HG02973 (cell line): ENCODE measurements around the gene AACS.

Experiments
- ATAC-seq: cut with Tn5 transposase; IDR thresholded peaks from one replicate; pipeline ENCODE4 v1.9.1; 2021; ENCODE audit warnings: moderate library complexity; ENCODE audit not compliant: unreplicated experiment

Gene AACS

DNA sequence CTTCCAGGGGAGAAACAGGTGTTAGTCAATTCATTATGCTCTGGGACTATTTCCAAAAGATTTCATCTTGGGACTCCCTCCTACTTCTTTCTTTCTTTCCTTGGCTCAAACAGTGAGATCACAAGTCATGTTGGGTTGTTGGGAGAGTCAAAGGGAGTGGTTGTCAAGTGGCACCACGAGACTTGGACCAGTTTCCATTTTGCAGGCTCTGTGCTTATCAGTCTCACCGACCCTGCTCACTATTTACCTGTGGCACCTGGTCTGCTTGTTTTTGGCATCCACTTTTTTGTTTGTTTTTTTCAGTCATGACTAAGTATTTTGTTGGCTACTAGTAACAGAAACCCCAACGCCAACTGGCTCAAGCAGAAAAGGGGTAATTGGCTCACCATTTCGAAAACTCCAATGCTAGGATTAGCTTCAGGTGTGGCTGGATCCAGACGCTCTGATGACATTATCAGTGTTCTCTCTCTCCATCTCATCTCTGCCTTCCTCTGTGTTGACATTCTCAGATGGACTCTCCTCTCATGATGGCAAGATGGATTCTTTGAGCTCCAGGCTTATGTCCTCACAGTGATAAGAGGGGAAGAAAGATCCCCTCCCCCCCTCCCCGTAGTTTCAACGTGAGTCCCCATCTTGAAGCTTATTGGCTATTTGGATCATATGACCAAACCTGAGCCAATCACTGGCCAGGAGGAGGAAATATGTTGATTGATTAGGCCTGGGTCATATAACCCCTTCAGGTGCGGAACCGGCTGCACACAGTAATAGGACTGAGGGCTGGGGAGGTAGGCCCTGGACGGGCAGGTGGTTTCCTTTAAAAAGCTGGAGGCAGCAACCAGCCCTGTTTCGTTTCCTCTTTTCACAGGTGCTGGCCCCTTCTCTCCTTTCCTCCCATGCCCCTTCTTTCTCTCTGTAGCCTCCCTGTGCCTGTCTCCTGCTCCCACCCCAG, 84.2 kb downstream of the AACS start:
- ATAC-seq: peak; percentile 98

DNA sequence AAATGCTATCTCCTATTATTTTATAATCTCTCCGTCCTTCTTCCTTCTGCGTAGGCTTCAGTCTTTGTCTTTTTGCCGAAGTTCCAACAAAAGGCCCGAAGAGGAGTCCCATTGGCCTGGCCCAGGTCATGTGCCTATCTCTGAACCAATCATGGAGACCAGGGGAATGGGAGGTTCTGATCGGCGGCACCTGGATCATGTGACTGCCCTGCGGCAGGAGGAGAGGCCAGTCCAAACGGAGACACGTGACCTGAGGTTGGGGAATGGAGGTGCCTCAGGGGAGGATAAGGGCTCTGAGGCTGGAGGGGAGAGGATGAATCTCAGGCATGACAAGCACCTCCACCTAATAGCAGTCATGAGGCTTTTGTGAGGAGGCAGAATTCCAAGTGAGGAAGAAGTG, 86.0 kb downstream of the AACS start:
- no peak for ATAC-seq

DNA sequence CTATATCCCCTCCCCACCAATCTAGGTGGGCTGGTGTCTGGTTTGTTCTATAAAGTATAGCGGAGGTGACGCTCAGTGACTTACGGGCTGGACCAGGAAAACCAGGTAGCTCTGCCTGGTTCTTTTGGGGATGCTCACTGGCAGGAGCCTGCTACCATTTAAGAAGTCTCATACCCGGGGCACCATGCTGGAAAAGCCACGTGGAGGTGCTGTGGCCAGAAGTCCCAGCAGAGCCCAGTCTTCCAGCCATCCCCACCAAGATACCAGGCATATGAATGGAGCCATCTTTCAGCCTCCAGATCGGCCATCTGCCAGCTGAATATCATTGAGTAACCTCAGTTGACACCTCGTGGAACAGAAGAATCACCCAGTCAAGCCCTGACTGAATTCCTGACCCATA, 87.2 kb downstream of the AACS start:
- ATAC-seq: no peak

DNA sequence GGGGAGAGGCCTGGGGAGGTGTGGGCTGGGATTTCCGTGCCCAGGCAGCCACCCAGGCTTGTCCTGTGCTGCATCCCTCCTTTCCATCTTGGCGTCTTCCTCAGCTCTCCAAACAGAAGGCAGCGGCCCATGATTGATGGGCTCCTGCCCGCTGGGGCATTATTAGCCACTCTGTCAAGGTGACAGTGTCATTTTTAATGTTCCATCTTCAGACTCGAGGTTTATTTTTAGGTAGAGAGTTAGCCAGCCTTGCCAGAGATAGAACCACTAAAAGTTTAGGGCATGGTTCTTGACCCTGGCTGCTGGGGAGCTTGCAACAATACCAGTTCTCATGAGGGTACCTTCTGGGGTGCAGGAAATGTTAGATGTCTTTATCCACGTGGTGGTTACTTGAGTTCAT, 90.1 kb downstream of the AACS start:
- no peak for ATAC-seq

DNA sequence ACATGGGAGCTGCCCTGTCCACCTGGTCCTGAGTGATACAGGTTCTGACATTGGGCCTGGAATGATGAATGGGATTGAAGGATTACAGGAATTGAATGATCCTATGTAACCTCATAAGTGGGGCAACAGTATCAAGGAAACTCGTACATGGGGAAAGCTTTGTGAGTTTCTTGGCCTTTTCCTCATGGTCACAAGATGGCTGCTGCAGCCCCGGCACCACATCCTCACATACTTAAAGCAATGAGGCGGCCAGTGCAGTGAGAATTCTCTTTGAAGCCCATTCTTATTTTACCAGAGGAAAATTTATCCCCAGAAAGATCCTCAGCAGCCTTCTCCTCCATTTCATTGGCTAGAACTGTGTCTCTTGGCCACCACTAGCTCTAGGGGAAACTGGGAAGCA, 91.9 kb downstream of the AACS start:
- ATAC-seq: no peak

DNA sequence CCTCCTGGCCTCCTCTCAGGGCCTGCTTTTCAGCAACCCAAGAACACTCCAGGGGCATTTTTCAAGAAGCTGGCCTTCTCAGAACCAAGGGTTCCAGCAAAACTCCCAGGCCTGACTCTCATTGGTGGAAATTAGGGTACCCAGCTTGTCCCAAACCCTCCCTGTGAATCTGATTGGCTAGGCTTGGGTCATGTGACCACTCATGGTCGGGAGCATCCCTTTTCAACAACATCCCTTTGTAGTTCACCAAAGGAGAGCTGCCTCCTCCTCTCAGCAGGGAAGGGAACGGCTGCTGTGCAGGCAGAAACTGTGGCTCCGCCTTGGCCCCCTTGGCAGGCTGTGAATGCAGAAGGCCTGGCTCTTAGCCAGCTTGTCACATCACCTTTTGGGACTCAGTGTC, 94.5 kb downstream of the AACS start:
- ATAC-seq: no peak

DNA sequence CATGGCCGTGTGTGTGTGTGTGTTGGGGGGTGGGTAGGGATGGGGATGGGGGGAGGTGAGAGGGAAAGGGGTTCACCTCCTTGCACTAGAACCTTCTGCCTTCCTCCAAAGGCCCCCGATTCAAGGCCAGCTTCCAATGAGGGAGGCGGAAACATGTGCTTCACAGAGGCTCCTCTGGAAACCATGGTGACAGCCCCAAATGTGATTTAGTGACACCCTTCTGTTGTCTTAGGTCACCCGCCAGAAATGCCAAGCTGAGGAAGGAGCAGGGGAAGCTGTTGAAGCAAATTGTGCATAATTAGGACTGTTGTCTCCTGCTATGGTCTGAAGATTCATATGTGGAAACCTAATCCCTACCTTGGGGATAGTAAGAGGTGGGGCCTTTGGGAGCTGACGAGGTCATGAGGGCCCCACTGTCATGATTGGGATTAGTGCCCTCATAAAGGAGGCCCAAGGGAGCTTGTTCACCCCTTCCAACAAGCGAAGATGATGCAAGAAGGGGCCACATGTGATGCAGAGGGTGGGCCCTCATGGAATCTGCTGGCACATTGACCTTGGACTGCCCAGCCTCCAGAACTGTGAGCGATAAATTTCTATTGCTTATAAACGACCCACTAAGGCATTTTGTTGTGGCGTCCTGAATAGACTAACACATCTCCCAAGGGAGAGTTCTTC, 95.2 kb downstream of the AACS start:
- no peak for ATAC-seq

DNA sequence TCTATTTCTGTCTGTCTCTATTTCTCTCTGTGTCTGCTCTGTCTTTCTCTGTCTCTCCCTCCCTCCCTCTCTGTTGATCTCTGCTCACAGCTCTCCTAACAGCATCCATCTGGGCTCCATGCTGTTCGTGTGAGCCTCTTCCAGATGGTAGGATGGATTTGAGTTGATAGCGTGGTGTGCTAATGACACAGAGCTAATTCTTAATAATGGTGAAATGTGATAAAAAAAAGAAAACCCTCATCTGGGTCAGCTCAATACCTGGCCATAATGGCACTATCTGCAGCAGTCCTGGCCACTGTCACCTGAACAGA, 96.4 kb downstream of the AACS start:
- no peak for ATAC-seq

DNA sequence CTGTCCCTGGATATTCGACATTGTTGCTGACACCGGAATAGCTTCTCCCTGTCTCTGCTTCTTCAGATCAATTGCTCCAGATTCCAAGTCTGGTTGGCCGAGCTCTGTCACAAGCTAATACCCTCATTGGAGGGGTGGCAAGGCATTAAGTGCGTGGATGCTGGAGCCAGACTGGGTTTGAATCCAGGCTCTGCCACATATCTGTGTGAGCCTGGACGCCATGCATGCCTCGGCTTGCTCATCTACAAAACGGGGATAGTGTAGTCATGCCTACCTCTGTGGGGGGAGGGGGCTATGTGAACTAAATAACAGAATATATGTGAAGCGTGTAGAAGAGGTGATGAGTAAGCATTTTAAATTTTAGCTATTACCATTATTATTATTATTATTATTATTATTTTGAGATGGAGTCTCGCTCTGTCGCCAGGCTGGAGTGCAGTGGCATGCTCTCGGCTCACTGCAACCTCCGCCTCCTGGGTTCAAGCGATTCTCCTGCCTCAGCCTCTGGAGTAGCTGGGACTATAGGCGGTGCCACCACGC, 97.3 kb downstream of the AACS start:
- no peak for ATAC-seq

DNA sequence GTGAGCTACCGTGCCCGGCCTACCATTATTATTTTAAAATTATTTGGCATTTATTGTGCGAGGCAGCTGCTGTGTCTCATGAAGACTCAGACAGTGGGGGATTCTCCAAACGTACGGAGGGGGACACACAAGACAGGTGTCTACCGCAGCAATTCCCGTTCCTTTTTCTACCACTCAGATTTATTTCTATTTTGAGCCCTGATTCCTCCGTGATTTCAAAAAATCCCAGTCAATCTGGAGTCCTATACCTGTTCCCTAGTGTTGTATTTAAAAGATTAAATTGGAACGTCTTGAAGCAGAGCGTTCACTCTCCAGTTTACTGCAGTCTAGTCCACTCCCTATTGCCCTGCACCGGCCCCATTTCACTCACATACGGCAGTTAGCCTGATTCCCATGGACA, 97.9 kb downstream of the AACS start:
- ATAC-seq: no peak

DNA sequence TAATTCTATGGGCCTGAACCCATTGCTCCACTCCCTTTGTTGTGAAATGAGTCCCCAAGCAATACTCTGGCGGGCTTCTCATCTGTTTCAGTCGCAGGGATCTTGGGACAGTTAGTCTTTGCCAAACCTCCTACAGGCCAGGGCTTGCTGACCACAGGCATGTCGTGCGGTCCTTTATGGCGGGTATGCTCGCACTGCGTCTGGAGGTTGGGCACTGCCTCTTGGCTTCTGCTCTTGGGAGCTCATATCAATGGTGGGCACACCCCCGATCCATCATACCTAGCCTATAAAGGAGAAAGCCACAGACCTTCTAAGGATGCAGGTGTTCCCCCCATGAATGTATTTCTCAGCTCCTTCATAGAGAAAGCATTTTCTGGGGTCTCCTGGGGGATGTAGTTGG, 99.3 kb downstream of the AACS start:
- ATAC-seq: no peak

DNA sequence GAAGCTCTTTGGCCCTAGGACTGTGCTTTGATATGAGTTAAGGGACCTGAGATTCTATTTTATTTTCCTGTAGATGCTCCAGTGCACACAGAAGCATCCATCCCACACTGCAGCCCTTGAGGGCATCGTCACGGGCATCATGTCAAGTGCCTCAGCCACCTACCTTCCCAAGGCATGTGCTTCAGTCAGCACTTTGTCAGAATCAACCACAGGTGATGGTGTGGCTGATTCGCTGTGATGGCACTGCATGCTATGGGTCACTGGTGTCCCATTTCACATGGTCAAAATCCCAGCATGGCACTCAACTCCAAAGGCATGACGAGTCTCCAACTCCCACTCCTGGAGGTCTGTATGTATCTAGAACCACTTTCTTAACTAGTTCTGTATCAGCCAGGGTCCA, 100.8 kb downstream of the AACS start:
- ATAC-seq: no peak

DNA sequence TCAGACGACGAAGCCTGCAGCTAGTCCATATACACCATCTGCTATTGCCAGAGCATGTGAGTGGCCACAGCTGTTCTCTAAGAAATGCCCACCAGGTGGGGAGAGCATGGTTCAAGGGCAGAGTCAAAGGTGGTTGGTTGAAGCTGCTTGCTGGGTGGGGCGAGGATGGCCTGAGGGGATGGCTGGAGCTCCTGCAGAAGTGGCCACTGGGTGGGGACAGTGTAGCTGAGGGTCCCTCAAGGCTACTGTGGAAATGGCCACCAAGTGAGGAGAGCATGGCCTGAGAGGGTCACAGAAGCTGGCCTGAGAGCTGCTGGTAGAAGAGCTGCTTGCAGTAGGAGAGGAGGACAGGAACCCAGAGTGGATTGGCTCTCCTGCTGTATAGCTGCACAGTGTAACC, 102.4 kb downstream of the AACS start:
- no peak for ATAC-seq

DNA sequence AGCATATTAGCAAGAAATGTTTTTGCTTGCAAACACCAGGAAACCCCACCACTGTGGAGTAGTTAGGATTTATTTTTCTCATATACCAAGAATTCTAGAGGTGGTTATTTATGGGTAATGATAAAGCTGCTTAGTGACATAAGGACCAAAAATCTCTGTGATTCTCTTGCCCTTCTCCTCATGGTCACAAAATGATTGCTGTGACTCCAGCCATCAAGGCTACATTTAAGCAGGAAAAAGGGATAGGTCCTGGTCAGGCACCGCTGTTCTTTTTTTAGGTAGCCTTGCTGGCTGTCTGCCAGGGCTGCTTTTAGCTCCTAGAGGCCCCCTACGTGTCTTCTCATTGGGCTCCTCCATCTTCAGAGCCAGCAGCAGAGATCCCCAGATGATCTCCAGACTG, 104.2 kb downstream of the AACS start:
- ATAC-seq: no peak

DNA sequence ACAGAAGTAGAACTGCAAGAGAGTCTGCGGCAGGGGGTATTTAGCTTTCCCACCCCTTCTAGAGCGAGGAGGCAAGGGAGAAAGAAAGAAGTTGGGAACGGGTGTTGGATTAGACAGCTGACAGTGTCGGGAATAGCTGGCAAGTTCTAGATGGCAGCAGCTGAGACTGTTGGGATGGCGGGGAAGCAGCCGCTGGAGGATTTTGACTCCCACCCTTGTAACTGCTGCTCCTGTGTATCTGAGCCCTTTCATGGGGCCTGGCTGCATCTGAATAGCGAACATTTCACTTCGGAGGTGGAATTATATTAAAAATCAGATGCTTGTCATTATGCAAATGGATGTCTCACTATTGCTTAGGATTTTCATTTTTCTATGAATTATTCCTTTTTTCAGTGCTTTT, 104.6 kb downstream of the AACS start:
- no peak for ATAC-seq

DNA sequence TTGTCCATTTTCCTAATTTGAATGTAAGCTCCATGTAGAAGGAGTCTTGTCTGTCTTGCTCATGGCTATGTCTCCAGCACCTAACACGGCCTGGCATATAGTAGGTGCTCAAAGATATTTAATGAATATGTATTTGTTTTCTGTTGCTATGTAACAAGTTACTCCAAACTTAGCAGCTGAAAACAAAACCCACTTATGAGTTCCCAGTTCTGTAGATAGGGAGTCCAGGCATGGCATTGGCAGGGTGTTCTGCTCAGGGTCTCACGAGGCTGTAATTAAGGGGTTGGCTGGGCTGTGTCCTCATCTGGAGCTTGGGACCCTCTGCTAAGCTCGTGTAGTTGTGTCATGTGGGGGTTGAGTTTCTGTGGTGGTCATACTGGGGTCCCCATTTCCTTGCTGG, 106.0 kb downstream of the AACS start:
- ATAC-seq: no peak

DNA sequence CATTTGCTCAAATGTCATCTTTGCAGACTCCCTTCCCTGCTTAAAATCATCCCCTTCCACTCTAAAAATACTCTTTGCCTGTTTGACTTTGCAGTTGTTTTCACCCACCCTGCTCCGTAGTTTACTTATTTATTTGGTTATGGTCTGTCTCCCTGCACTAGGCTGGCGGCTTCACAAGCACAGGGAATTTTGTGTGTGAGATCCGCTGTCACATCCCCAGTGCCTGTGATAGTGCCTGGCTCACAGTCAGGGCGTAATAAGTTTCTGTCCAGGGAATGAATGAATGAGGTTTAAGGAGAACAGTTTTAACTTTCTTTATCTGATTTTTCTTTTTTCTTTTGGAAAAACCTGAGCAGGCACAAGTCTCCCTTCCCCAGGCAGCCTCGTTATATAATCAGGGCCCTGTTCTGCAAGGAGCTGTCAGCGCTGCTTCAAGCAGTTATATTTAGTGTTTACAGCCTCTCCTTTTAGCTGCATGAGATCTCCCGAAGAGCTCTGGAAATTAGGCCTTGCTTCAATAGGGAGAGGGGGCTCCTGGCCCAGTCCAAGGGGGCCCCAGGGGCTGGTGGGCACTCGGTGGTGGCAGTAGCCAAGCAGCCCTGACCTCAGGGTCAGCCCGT, 107.1 kb downstream of the AACS start:
- no peak for ATAC-seq

DNA sequence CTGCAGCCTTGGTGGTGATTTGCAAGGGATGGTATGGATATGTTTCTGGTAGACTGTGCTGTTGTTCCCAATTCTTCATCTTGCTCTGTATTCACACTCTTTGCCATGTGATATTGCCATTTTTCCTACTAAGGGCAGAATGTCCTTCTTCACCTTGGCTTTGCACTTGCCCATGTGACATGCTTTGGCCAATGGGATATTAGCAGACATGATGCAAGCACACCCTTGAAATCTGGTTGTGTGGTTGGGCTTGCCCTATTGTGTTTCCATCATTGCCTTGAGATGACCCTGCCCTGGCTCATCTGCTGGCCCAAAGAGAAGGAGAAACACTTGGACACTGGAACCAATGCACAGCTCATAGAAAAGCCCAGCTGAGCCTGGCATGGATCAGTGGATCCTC, 110.3 kb downstream of the AACS start:
- no peak for ATAC-seq

DNA sequence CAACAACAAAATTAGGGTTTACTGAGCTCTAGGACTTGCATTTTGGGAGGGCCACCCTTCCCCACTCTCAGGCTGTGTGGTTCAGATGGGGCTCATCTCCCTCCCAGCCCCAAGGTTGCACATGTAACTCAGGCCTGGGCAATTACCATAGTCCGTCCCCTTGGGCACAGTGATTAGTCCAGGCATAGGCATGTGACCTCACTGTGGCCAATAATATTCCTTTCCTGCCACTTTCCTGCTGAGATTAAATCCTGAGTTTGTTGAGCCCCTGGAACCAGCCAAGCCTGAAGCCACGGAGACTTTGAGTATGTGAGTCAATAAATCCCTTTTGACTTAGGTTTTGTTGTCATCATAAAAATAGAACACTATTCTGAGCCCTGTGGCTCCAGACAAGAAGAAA, 113.0 kb downstream of the AACS start:
- no peak for ATAC-seq

DNA sequence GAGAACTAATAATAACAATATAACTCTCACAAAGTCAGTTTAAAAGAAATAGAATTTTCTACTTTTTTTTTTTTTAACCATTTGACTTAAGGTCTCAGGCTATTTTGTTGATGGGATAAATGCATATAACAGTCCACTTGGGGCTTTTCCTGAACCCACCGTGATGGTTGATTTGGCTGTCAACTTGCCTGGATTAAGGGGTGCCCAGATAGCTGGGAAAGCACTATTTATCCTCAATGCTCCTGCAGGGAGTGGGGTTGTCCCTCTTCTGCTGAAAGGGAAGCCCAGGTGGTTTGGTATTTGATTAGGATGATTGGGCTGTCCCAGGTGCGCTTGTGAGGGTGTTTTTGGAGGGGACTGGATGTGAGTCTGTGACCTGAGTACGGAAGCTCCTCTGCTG, 114.9 kb downstream of the AACS start:
- ATAC-seq: no peak

DNA sequence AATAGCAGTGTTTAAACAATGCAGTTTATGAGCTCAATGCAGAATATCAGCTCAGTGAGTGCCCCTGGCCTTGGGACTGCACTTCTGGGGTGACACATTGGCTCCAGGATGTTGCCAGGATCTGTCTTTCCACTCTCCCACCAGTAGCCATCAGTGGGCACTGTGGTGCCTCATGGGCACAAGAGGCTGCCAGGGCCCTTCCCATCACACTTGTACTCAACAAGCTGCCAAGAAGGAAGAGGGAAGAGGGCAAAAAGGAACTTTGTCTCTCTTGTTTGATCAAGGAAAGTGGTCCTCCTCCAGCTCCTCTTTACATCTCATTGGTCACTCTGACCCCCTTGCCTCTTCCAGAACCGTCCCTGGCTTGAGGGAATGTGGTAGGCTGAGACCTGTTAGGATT, 115.9 kb downstream of the AACS start:
- ATAC-seq: no peak
